Neural progenitor cell (in vitro differentiated cells): Measurements from ENCODE around the gene GOT1.

Experiments used
- EZH2 ChIP-seq: fragments of 200-600 bp; sonication (generic); IDR thresholded peaks from 2 replicates; pipeline ENCODE4 v1.6.1; 2017; ENCODE audit warnings: antibody characterized with exemption, mild to moderate bottlenecking, moderate library complexity
- TF ChIP-seq, protein P1 (sequence below): fragments of 200-600 bp; sonication (generic); IDR thresholded peaks from 2 replicates; pipeline ENCODE4 v1.5.1; 2017; ENCODE audit warnings: antibody characterized with exemption, mild to moderate bottlenecking

DNA sequence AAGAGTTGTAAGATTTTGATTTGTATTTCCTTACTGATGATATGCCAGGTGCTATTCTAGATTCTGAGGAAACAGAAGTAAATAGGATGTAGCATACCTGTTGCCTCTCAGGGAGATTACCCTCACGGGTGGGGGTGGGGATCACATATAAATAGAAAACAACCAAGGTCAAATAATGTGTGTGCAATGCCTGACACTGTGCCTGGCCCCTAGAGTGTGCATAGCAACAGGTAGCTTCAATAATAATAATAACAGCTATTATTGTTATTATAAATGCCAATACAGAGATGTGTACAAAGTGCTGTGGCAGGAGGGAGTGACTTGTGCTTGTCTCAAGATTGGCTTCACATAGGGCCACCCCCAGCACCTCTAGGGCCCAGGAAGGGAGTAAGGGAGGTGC lies 77.2 kb downstream of the GOT1 start:
- TF ChIP-seq EZH2 = no peak
- TF ChIP-seq, protein P1, sequence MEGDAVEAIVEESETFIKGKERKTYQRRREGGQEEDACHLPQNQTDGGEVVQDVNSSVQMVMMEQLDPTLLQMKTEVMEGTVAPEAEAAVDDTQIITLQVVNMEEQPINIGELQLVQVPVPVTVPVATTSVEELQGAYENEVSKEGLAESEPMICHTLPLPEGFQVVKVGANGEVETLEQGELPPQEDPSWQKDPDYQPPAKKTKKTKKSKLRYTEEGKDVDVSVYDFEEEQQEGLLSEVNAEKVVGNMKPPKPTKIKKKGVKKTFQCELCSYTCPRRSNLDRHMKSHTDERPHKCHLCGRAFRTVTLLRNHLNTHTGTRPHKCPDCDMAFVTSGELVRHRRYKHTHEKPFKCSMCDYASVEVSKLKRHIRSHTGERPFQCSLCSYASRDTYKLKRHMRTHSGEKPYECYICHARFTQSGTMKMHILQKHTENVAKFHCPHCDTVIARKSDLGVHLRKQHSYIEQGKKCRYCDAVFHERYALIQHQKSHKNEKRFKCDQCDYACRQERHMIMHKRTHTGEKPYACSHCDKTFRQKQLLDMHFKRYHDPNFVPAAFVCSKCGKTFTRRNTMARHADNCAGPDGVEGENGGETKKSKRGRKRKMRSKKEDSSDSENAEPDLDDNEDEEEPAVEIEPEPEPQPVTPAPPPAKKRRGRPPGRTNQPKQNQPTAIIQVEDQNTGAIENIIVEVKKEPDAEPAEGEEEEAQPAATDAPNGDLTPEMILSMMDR = no peak
